GM18505 (cell line): ENCODE data around the gene SRSF2.

ENCODE experiments used
- ATAC-seq: cut with Tn5 transposase; IDR thresholded peaks from one replicate; pipeline ENCODE4 v1.9.1; 2021; ENCODE audit not compliant: unreplicated experiment
- POLR2A ChIP-seq: IDR thresholded peaks from 4 replicates; pipeline ENCODE4 v1.6.1; 2011; ENCODE audit warnings: borderline replicate concordance; ENCODE audit not compliant: insufficient read depth, insufficient read length; ENCODE audit errors: extremely low read depth

The SRSF2 gene

DNA sequence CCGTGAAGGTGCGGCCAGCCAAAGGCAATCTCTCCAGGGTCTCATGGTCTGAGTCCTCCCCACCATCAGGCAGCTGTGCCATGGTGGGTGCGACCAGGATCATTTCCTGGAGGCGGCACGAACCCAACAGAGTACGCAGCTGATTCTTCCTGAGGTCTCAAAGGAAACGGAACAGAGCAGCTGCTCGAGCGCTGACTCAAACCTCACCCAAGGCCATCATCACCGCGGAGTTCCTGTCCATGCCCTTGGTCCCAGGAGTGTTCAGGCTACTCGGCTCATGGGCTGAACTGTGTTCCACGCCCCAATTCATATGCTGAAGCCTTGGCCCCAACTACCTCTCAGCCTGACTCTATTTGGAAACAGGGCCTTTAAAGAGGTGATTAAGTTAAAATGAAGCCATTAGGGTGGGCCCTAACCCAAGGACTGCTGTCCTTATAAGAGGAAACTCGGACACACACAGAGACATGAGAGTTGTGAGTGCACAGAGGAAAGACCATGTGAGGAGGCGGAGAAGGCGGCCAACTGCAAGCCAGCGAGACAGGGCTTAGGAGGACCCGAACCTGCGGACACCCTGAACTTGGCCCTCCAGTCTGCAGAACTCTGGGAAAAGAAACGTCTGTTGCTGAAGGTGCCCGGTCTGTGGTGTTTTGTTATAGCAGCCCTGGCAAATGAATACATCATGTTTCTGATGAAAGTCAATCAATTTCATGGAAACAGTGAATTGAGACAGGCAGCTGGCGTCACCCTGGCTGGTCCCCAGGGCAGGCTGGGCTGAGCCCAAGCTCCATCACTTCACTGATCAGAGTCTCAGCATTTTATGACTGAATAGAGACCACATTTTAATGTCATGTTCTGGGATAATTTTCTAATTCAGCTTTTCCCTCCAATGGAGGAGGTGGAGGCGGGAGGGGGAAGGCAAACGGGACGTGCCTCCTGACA is 40.1 kb downstream of the SRSF2 start:
- no peak for ATAC-seq

DNA sequence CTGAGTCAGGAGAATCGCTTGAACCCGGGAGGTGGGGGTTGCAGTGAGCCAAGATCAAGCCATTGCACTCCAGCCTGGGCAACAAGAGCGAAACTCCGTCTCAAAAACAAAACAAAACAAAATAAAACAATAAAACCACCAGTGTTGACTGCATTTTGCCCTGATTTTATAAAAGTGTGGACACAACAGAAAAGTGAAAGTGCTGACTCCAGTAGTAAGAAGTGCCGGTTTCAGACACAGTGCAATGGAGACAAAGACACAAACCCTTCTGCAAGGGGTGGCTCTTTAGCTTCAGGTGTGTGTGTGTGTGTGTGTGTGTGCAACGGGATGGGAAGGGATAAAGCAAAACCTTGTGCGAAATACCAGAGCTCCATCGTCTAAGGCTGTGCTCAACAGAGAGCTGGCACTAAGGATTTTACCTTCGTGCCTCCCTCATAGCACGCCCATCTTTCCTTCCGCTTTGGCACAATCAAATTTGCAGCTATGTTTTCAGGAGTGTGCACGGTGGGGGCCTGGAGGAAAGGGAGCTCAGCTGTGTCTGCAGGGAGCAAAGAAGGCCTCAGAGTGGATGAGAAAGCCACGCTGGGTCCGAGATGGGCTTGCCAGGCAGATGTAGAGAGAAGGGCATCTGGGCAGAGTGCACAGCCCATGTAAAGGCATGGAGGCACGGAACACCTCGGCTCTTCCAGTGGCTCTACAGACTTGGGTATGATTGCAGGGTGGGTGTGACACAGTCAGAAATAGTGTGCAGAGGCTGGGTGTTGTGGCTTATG is 41.9 kb downstream of the SRSF2 start:
- ATAC-seq = no peak
- TF ChIP-seq POLR2A = no peak

More for the DNA sequence above, 40.1 kb downstream of the SRSF2 start:
- TF ChIP-seq POLR2A = no peak

GRCh38 chr17:76691379-76692191 is 45.5 kb downstream of the SRSF2 start:
- ATAC-seq = no peak
- TF ChIP-seq POLR2A = no peak

DNA sequence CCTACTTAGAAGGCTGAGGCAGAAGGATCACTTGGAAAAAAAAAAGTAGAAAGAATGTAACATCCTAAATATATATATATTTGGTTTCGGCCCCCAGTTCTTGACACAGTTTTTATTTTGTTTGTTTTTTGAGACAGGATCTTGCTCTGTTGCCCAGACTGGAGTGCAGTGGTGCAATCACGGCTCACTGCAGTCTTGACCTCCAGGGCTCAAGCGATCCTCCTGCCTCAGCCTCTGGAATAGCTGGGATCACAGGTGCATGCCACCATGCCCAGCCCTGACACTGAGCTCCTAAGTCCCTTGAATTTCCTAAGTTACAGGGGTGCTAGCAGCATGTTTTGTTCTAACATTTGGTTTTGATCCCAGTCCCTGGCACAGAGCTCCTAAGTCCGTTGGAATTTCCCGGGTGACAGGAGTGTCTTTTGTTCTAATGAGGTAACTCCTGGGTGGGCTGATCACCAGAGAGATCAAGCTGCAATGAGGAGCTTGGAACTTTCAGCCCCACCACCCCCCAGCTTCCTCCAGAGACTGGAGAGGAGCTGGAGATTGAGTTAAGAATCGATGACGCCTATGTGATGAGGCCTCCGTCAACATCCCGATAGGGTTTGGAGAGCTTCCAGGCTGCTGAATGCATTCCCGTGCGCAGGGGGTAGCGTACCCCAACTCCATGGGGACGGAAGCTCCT is 46.4 kb downstream of the SRSF2 start:
- ATAC-seq = no peak
- TF ChIP-seq POLR2A = no peak

DNA sequence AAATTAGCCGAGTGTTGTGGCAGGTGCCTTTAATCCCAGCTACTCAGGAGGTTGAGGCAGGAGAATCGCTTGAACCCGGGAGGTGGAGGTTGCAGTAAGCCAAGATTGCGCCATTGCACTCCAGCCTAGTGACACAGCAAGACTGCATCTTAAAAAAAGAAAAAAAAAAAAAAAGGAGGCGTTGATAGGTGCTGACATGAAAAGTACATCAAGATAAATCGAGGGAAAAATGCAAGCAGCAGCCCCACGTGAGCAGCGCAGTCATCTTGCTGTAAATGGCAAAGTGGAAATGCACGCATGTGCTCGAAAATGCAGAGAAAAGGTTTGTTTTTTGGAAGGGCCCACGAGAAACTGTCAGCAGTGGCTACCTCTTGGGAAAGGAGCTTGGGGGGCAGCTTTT is 47.3 kb downstream of the SRSF2 start:
- TF ChIP-seq POLR2A = no peak
- no peak for ATAC-seq

DNA sequence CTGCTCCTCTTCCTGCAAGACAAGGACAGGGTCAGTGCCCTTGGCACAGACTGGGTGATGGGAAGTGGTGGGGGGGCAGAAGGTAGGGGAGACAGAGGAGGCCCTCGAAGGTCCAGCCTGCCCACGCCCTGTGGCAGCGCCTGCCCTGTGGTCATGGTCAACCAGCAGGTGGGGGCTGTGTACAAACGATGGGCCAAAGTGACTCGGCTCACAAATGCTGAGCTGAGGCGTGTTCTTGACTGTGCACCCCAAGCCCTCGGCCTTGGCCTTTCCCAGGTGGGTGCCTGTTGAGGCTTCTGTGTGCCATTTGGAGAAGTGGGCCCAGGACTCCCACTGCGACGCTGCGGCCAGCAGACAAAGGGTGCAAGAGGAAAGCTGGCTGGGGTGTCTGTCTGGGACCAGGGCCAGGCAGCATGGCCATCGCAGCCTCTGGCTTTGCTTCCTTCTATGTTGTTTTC is 48.9 kb downstream of the SRSF2 start:
- no peak for ATAC-seq
- no peak for TF ChIP-seq POLR2A

DNA sequence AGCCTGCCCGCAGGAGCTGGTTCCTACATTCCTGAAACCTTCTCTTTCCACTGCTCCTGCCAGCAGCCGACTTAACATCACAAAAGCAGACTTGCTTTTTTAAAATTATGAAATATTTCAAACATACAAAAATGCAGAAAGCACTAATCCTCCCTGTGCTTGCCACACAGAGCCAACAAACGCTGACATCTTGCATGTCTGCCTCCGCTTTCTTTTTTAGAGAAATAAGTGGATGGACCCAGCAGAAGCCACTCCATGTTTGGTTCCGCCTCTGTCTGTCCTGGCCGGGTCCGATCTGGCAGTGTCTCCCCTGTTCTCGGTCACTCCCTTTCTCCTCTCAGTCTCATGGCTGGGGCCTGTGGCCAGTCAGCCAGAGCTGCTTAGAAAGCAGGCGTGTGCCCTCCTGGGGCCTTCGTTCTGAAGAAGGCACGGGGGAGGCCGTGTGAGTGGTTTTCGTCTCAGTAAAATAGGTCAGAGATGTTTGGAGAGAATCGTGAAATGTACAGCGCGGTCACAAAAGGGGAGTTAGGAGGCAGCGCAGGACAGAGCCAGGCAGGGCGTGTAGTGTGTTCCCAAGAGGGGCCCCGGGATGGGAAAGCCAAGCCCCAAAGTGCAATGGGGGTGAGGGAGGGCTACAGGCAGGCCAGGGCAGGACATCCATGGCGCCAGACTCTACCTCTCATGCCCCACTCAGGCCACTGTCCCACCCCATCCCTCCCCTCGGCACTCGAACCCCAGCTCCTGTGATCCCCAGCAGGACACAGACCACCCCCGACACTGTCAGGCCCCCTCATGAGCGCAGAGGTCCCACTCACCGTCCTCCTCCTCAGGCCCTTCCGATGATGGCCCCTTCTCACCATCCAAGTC is 49.6 kb downstream of the SRSF2 start:
- no peak for ATAC-seq
- no peak for TF ChIP-seq POLR2A

GRCh38 chr17:76686538-76687297 is 50.4 kb downstream of the SRSF2 start:
- TF ChIP-seq POLR2A = no peak
- ATAC-seq = no peak

GRCh38 chr17:76685846-76686245 is 51.3 kb downstream of the SRSF2 start:
- no peak for ATAC-seq
- no peak for TF ChIP-seq POLR2A

- TF ChIP-seq POLR2A = no peak
- no peak for ATAC-seq
These were observed 51.8 kb downstream of the SRSF2 start for GRCh38 chr17:76685366-76685765.

GRCh38 chr17:76684756-76685155 is 52.4 kb downstream of the SRSF2 start:
- ATAC-seq = no peak
- TF ChIP-seq POLR2A = no peak
